Right lobe of liver (tissue), 6 donors: ENCODE results near the gene SLC30A5. TPM values are rescaled to one million over a fixed set of nuclear protein-coding genes. Genes with fewer than 3 reads are reported as not detected.
"Not testable (repeated sequence)": the region's sequence is repeated elsewhere in the genome, so short reads cannot be mapped to it uniquely, and the experiment has no call there.

Experiments
- ATAC-seq, 4 donors: fragments of 200-7000 bp; cut with Tn5 transposase; one replicate each; pipeline ENCODE4 v1.9.1; 2020; ENCODE audit warnings: mild to moderate bottlenecking in 4 of 4, moderate library complexity in 4 of 4
- DNase-seq, 3 donors: peaks; one replicate each; pipeline ENCODE4 v3.0.0-alpha.2; 2020
- H3K27ac ChIP-seq, 3 donors: fragments of 200-600 bp; one replicate each; pipeline ENCODE4 v1.8.0; 2022
- H3K27me3 ChIP-seq, 2 donors: fragments of 200-600 bp; one replicate each; pipeline ENCODE4 v1.8.0; 2022
- H3K36me3 ChIP-seq, 4 donors: fragments of 200-600 bp; sonication (generic) in 1 of 4; one replicate each; pipeline versions ENCODE4 v1.5.1 to v1.8.0; 2017 to 2022; ENCODE audit warnings: control low read depth in 1 of 4
- H3K4me1 ChIP-seq, 4 donors: fragments of 200-600 bp; sonication (generic) in 1 of 4; one replicate each; pipeline versions ENCODE4 v1.5.1 to v1.8.0; 2017 to 2022; ENCODE audit warnings: control low read depth in 1 of 4
- H3K4me3 ChIP-seq, 3 donors: fragments of 200-600 bp; one replicate each; pipeline ENCODE4 v1.8.0; 2022
- H3K9me3 ChIP-seq, 4 donors: fragments of 200-600 bp; sonication (generic) in 1 of 4; one replicate each; pipeline versions ENCODE4 v1.5.1 to v1.8.0; 2017 to 2022; ENCODE audit warnings: control low read depth in 1 of 4
- CTCF ChIP-seq, 4 donors: fragments of 200-600 bp in 3 of 4; fragments of 450-650 bp in 1 of 4; IDR thresholded peaks; one replicate each; pipeline versions ENCODE4 v1.5.1 to v1.8.0; 2016 to 2022; ENCODE audit warnings: antibody characterized with exemption in 4 of 4, mild to moderate bottlenecking in 2 of 4
- POLR2A ChIP-seq: fragments of 450-650 bp; IDR thresholded peaks from one replicate; pipeline ENCODE4 v1.6.1; 2017; ENCODE audit warnings: antibody characterized with exemption, mild to moderate bottlenecking
- WGBS: methylation state at CpG from one replicate; pipeline ENCODE4 v1.1.6; 2018; ENCODE audit warnings: low coverage, low lambda C conversion rate; ENCODE audit not compliant: insufficient coverage; ENCODE audit errors: missing lambda C conversion rate; 5-methylcytosine and 5-hydroxymethylcytosine counted together
- intact Hi-C, 2 donors: fragments of 100-400 bp; cut with DNase I; formaldehyde crosslinking; loops; one replicate each; pipeline versions ENCODE4 v1.11.2 to v1.14.1; 2022
- total RNA-seq, 6 experiments: library from RNA; depleted of rRNA in 2 of 6; stranded (reverse); fragments of >200 nt in 2 of 6; fragmentation: NEBNext Ultra II Directional in 3 of 6; extraction: Animal tissue kit (Norgen Biotek cat#: 25700) in 3 of 6; gene quantifications; one replicate each; pipeline versions ENCODE4 v1.1.0 to v1.2.4, GENCODE V29; 2016 to 2023
- donor health status: DM: no; HTN: yes; CAD: no.
- donor health status: DM: no; HTN: no; CAD: no.
- donor health status: DM: no; HTN: no; CAD: no.
- donor health status: DM: no; HTN: yes; CAD: no.
- donor health status: DM: no; HTN: yes; CAD: no.

SLC30A5 gene
- total RNA-seq, 6 experiments from 2014 or later, result 18.7 to 29.4 (median 23.4) TPM

- no peak overlapping the region for H3K4me3 ChIP-seq
- H3K9me3 ChIP-seq, result no peaks in the 10 kb centered on the region
- DNase-seq (no peak), ATAC-seq (no peak)
- no peak for TF ChIP-seq POLR2A
- no peak overlapping the region for H3K27ac ChIP-seq
- no peaks in the 10 kb centered on the region for H3K27me3 ChIP-seq
- H3K4me1 ChIP-seq, result peaks cover 0 to 7% (median 2%) of the 10 kb centered on the region in 4 donors
- no peaks in the 10 kb centered on the region for H3K36me3 ChIP-seq
- WGBS, result 34% methylated on average over 3 of the region's 3 CpGs
- intact Hi-C loops, result no loop called here
Observed at GRCh38 chr5:69084195-69084594, 9.6 kb upstream of the SLC30A5 start.

GRCh38 chr5:69084903-69085302 lies 8.9 kb upstream of the SLC30A5 start:
- H3K9me3 ChIP-seq, result no peaks in the 10 kb centered on the region
- H3K27ac ChIP-seq, result no peak overlapping the region
- intact Hi-C loops, result no loop called here
- DNase-seq (no peak), ATAC-seq (no peak)
- no peaks in the 10 kb centered on the region for H3K27me3 ChIP-seq
- no peaks in the 10 kb centered on the region for H3K4me1 ChIP-seq
- 81% methylated on average over 2 of the region's 2 CpGs for WGBS
- no peaks in the 10 kb centered on the region for H3K36me3 ChIP-seq
- no peak overlapping the region for H3K4me3 ChIP-seq
- TF ChIP-seq CTCF (IDR thresholded peaks at IDR 0.05), result no peak
- TF ChIP-seq POLR2A, result no peak

GRCh38 chr5:69086206-69086605 lies 7.6 kb upstream of the SLC30A5 start:
- Histone ChIP-seq H3K36me3 (no peaks in the 10 kb centered on the region), H3K9me3 (no peaks in the 10 kb centered on the region), H3K27me3 (no peaks in the 10 kb centered on the region), H3K4me1 (no peaks in the 10 kb centered on the region), H3K27ac (no peak overlapping the region), H3K4me3 (no peak overlapping the region)
- DNase-seq (no peak), ATAC-seq (no peak)
- TF ChIP-seq CTCF (IDR thresholded peaks at IDR 0.05) (no peak), POLR2A (no peak)
- 84% methylated on average over 4 of the region's 5 CpGs for WGBS
- intact Hi-C loops, result no loop called here

GRCh38 chr5:69088006-69088405 lies 5.8 kb upstream of the SLC30A5 start:
- H3K36me3 ChIP-seq, DNase-seq, intact Hi-C loops, ATAC-seq, H3K27ac ChIP-seq, H3K27me3 ChIP-seq, H3K4me3 ChIP-seq, H3K9me3 ChIP-seq, H3K4me1 ChIP-seq: not testable (repeated sequence)
- WGBS, result 90% methylated on average over 7 of the region's 7 CpGs

- peaks cover 0 to 5% (median 2%) of the 10 kb centered on the region in 4 donors for H3K4me1 ChIP-seq
- no peaks in the 10 kb centered on the region for H3K27me3 ChIP-seq
- no peak for DNase-seq
- ATAC-seq, result no peak
- intact Hi-C loops, result no loop called here
- H3K27ac ChIP-seq, result no peak overlapping the region
- WGBS, result 90% methylated on average over 3 of the region's 3 CpGs
- TF ChIP-seq POLR2A, result no peak
- no peak for TF ChIP-seq CTCF (IDR thresholded peaks at IDR 0.05)
- no peaks in the 10 kb centered on the region for H3K9me3 ChIP-seq
- H3K4me3 ChIP-seq, result no peak overlapping the region
- no peaks in the 10 kb centered on the region for H3K36me3 ChIP-seq
Observed at GRCh38 chr5:69090158-69090557, 3.7 kb upstream of the SLC30A5 start.

GRCh38 chr5:69091771-69092170 lies 2.0 kb upstream of the SLC30A5 start:
- ATAC-seq (no peak), DNase-seq (no peak)
- Histone ChIP-seq H3K4me1 (peaks cover 0 to 14% (median 5%) of the 10 kb centered on the region in 4 donors), H3K36me3 (no peaks in the 10 kb centered on the region), H3K4me3 (no peak overlapping the region), H3K27ac (no peak overlapping the region), H3K27me3 (no peaks in the 10 kb centered on the region), H3K9me3 (no peaks in the 10 kb centered on the region)
- intact Hi-C loops, result no loop called here
- 100% methylated on average over 3 of the region's 6 CpGs for WGBS
- no peak for TF ChIP-seq CTCF (IDR thresholded peaks at IDR 0.05)
- TF ChIP-seq POLR2A, result no peak
